Activated T-cell treated with anti-CD3 and anti-CD28 coated beads, Interleukin-2, amount 50 U/mL, for 4 hours (primary cell): ENCODE data around the gene TMEM120A. TPM values are rescaled to one million over a fixed set of nuclear protein-coding genes. Genes with fewer than 3 reads are reported as not detected.
A peak's percentile ranks its signal among the peaks of the same experiment; 100 is the strongest.
"Not testable (repeated sequence)": the region's sequence is repeated elsewhere in the genome, so short reads cannot be mapped to it uniquely, and the experiment has no call there.

ENCODE experiments used
- ATAC-seq, 2 donors: fragments of 200-7000 bp; cut with Tn5 transposase; one replicate each; pipeline ENCODE4 v1.10.0; 2021
- DNase-seq: peaks from one replicate; pipeline ENCODE4 v3.0.0-alpha.2; 2020
- H3K27me3 Mint-ChIP-seq: one replicate; pipeline ENCODE4 v1.8.0; 2021; ENCODE audit warnings: low read depth, mixed read lengths
- H3K36me3 Mint-ChIP-seq: one replicate; pipeline ENCODE4 v1.8.0; 2022; ENCODE audit warnings: mixed read lengths; ENCODE audit not compliant: insufficient read depth
- H3K4me1 Mint-ChIP-seq: one replicate; pipeline ENCODE4 v1.8.0; 2021; ENCODE audit warnings: low read depth, mixed read lengths
- H3K4me3 Mint-ChIP-seq: one replicate; pipeline ENCODE4 v1.8.0; 2021; ENCODE audit warnings: mild to moderate bottlenecking, moderate library complexity, mixed read lengths
- H3K9me3 Mint-ChIP-seq: one replicate; pipeline ENCODE4 v1.8.0; 2021; ENCODE audit warnings: mixed read lengths
- total RNA-seq, 3 donors: library from RNA; stranded (reverse); gene quantifications; one replicate each; pipeline ENCODE4 v1.2.1, GENCODE V29; 2021

TMEM120A gene
- total RNA-seq, 3 donors from 2014 or later: 20.4 to 26.6 (median 20.6) TPM

DNA sequence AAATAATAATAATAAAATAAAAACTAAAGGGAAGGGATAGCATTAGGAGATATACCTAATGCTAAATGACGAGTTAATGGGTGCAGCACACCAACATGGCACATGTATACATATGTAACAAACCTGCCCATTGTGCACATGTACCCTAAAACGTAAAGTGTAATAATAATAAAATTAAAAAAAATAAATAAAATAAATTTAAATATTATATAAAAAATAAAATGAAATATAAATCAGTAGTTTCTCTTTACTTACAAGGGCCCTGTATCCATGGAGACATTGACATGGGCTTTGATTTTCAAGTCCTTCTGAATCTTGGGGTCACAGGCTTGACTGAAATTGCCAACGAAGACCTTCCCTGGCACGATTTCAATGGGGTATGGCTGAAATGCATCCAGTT lies 10.6 kb upstream of the TMEM120A start:
- H3K4me3 Mint-ChIP-seq, H3K9me3 Mint-ChIP-seq, ATAC-seq, H3K27me3 Mint-ChIP-seq, DNase-seq: not testable (repeated sequence)
- Mint-ChIP-seq H3K4me1 (peaks cover 20% of the 10 kb centered on the region), H3K36me3 (peaks cover 10% of the 10 kb centered on the region)

DNA sequence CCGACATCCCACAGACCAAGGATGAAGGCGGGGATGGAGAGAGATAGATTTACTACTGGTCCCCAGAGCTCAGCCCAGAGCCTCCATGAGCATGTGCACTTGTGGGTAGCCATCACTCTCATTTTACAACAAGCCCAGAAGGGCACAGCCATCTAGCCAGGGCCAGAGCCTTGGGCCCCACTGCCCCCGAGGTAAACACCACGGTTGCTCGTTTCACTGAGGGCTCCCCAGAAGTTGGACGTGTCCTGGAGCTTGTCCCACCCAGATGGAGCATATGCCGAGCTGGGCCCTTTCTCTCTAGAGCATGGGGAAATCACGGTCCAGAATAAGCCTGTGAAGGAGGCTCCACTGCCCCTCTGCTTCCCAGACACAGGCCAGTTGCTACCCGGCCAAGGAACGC lies 9.0 kb upstream of the TMEM120A start:
- ATAC-seq (no peak), DNase-seq (no peak)
- no peaks in the 10 kb centered on the region for H3K27me3 Mint-ChIP-seq
- peaks cover 7% of the 10 kb centered on the region for H3K4me1 Mint-ChIP-seq
- no peak overlapping the region for H3K4me3 Mint-ChIP-seq
- H3K9me3 Mint-ChIP-seq: no peaks in the 10 kb centered on the region
- peaks cover 10% of the 10 kb centered on the region for H3K36me3 Mint-ChIP-seq

GRCh38 chr7:76002822-76003221 lies 8.4 kb upstream of the TMEM120A start:
- DNase-seq (no peak), ATAC-seq (no peak)
- Mint-ChIP-seq H3K9me3 (no peaks in the 10 kb centered on the region), H3K27me3 (no peaks in the 10 kb centered on the region), H3K36me3 (peaks cover 10% of the 10 kb centered on the region), H3K4me1 (peaks cover 4% of the 10 kb centered on the region), H3K4me3 (no peak overlapping the region)

DNA sequence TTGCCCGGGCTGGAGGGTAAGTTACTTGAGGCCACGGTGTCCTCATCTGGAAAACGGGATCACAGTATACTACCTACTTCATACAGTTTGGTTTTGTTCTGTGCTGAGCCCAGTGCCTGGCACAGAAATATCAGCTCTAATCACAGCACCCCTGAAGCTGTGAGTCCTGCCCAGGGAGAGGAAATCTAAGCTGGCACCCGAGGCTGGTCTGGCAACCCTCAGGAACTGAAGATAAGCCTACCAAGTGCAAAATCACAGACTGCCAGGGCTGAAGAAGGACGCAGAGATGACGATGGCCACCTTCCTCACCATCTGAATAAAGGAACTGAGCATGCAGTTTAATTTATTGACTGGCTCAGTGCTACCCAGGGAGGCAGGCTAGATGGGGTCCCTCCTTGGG lies 7.7 kb upstream of the TMEM120A start:
- H3K27me3 Mint-ChIP-seq: no peaks in the 10 kb centered on the region
- no peak overlapping the region for H3K4me3 Mint-ChIP-seq
- H3K4me1 Mint-ChIP-seq: peaks cover 10% of the 10 kb centered on the region
- no peaks in the 10 kb centered on the region for H3K9me3 Mint-ChIP-seq
- no peak for DNase-seq
- H3K36me3 Mint-ChIP-seq: peaks cover 10% of the 10 kb centered on the region
- ATAC-seq: no peak

DNA sequence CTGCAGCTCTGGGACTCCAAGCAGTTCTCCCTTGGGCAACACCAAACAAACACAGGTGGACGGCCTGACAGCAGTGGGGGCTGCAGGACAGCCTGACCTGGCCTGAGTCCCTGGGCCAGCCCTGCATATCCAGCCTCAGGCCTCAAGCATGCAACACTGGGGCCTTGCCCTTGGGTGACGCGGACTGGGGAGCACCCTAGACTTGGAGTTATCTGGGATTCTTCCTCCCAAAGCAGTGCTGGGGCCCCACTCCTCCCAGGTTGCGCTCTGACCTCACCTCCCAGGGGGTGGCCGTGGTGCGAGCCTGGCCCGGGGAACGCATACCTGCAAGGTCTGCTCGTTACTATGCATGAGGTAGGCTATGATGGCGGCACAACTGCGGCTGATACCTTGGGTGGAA lies 6.2 kb upstream of the TMEM120A start:
- Mint-ChIP-seq H3K4me1 (peaks cover 16% of the 10 kb centered on the region), H3K36me3 (peaks cover 15% of the 10 kb centered on the region), H3K27me3 (no peaks in the 10 kb centered on the region), H3K9me3 (no peaks in the 10 kb centered on the region), H3K4me3 (no peak overlapping the region)
- ATAC-seq (no peak), DNase-seq (no peak)

GRCh38 chr7:75998038-75998437 lies 3.6 kb upstream of the TMEM120A start:
- DNase-seq (no peak), ATAC-seq (no peak)
- no peak overlapping the region for H3K4me3 Mint-ChIP-seq
- H3K27me3 Mint-ChIP-seq: no peaks in the 10 kb centered on the region
- no peaks in the 10 kb centered on the region for H3K9me3 Mint-ChIP-seq
- H3K36me3 Mint-ChIP-seq: peaks cover 6% of the 10 kb centered on the region
- H3K4me1 Mint-ChIP-seq: peaks cover 21% of the 10 kb centered on the region

- Mint-ChIP-seq H3K27me3 (no peaks in the 10 kb centered on the region), H3K36me3 (peaks cover 5% of the 10 kb centered on the region), H3K9me3 (no peaks in the 10 kb centered on the region), H3K4me1 (peaks cover 21% of the 10 kb centered on the region), H3K4me3 (no peak overlapping the region)
- ATAC-seq: no peak
- DNase-seq: no peak
Observed at GRCh38 chr7:75996476-75996875, 2.1 kb upstream of the TMEM120A start.

DNA sequence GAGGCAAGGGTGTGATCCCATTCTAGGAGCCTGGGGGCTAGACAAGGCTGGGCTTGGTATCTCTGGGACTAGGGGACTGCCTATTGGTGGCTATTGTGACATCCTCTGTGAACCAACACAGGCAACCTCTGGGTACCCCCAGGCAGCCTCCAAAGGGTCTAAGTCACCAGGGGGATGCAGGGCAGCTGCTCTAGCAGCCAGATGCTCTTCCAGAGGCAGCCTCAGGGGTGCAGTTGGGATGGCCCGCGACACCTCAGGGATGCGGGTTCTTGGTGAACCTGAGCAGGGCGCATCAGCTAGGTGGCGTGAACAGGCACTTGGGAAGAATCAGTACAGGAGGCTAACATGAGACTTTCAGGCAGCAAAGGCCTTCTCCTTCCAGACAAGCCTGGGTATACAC lies 1.6 kb upstream of the TMEM120A start:
- ATAC-seq (no peak), DNase-seq (no peak)
- Mint-ChIP-seq H3K4me3 (peak overlapping the region; percentile 16), H3K4me1 (peaks cover 21% of the 10 kb centered on the region), H3K36me3 (peaks cover 5% of the 10 kb centered on the region), H3K27me3 (no peaks in the 10 kb centered on the region), H3K9me3 (no peaks in the 10 kb centered on the region)

DNA sequence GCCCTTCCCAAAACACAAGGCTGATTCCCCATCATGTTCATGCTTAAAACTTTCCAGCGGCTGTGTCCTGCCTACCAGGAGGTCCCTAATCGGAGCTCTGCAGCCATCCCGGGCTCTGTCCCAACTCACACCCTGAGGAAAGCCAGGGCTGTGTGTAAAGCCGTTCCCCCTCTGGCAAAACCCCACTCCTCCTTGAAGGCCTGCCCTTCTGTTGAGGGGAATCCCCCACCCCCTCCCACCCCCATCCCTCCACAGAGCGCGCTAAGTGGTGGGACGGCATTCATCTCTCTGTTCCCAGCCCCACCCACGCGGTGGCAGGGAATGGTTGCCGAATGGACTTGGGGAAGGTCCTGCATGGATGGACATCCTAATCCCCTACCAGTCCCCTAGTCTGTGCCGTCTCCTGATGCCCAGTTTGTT lies 667 bp upstream of the TMEM120A start:
- Mint-ChIP-seq H3K27me3 (no peaks in the 10 kb centered on the region), H3K4me3 (peak overlapping the region; percentile 77), H3K36me3 (peaks cover 5% of the 10 kb centered on the region), H3K9me3 (no peaks in the 10 kb centered on the region), H3K4me1 (peaks cover 24% of the 10 kb centered on the region)
- DNase-seq (no peak), ATAC-seq (no peak)

DNA sequence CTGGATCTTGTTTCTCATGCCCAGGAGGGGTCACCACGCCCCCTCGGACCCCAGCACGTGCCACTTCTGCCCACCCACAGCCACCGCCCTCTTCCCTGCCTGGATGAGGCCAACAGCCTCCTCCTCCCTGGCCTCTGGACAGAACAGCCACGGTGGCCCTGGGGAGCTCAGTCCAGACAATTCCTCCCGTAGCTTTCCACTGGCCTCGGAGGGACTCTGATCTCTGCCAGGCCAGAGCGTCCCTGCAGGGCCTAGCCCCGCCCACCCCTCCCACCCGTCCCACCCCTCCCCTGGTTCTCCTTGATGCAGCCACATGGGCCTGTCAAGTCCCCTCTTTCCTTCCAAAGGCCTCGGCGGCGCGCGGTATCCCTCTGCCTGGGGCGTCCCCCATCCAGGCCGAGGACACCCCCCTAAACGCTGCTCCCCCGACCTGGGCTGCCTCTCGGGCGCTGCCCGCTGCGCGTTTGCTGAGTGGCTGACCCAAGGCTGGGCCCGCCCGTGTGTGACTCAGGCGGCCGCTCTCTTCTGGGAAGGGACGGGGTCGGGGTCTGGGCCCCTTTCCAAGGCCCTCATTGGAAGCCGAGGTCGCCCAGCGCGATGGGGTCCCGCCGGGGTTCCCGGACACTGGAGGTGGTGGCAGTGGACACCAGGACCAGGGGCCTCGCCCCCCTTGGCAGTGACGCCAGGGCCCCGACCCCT lies 557 bp downstream of the TMEM120A start:
- peaks cover 5% of the 10 kb centered on the region for H3K36me3 Mint-ChIP-seq
- no peaks in the 10 kb centered on the region for H3K9me3 Mint-ChIP-seq
- H3K4me3 Mint-ChIP-seq: peak overlapping the region; percentile 77
- peaks cover 30% of the 10 kb centered on the region for H3K4me1 Mint-ChIP-seq
- no peak for DNase-seq
- ATAC-seq: peak; percentile 32 to 34
- H3K27me3 Mint-ChIP-seq: no peaks in the 10 kb centered on the region

DNA sequence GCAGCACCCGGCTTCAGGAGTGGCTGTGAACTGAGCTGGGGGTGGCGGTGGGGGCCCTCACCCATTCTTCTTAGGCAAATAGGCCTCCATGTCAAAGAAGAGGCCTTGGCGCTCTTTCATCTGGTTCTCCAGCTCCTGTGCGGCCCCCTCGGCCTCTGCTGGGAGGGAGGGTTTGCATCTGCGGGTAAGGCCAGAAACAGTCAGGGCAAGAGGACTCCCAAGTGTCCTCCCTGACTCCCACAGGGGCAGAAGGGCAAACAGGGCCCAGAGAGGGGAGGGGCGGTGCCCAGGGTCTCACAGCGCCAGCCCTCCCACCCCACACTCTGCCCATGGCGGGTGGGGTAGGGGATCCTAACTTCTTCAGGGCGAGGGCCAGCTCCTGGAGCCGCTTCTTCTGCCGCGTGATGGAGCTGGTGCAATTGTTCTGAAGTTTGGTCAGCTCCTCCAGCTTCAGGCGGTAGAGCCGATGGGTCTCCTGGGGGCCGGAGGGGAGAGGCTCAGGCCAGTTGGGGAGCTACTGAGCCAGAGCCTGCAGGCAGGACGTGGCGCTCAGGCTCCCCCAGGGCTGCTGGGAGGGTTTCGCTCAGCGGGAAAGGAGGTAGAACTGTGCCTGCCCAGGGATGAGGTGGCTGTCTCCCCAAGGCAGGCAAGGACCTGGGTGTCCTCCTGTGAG lies 2.2 kb downstream of the TMEM120A start:
- peaks cover 23% of the 10 kb centered on the region for H3K4me1 Mint-ChIP-seq
- no peak overlapping the region for H3K4me3 Mint-ChIP-seq
- H3K36me3 Mint-ChIP-seq: peaks cover 7% of the 10 kb centered on the region
- DNase-seq (no peak), ATAC-seq (no peak)
- H3K9me3 Mint-ChIP-seq: no peaks in the 10 kb centered on the region
- H3K27me3 Mint-ChIP-seq: no peaks in the 10 kb centered on the region

DNA sequence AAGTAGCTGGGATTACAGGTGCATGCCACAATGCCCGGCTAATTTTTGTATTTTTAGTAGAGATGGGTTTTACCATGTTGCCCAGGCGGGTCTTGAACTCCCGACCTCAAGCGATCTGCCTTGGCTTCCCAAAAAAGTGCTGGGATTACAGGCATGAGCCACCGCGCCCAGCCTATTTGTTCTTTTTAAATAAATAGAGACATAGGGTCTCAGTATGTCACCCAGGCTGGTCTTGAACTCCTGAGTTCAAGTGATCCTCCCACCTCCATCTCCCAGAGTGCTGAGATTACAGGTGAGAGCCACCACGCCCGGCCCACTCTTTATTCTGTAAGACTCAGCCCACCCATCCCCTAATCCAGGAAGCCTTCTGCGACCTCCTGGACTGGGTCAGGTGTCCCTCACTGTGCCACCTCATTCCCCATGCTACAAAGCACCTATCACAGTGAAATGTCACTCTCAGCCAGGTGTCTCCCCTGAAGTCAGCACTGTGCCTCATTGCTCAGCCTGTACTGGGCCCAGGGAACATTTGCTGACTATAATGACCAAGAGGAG lies 2.8 kb downstream of the TMEM120A start:
- no peaks in the 10 kb centered on the region for H3K27me3 Mint-ChIP-seq
- H3K36me3 Mint-ChIP-seq: peaks cover 5% of the 10 kb centered on the region
- peaks cover 18% of the 10 kb centered on the region for H3K4me1 Mint-ChIP-seq
- ATAC-seq (no peak), DNase-seq (no peak)
- H3K9me3 Mint-ChIP-seq: no peaks in the 10 kb centered on the region
- no peak overlapping the region for H3K4me3 Mint-ChIP-seq

- H3K9me3 Mint-ChIP-seq: no peaks in the 10 kb centered on the region
- ATAC-seq (no peak), DNase-seq (no peak)
- peaks cover 3% of the 10 kb centered on the region for H3K36me3 Mint-ChIP-seq
- H3K4me1 Mint-ChIP-seq: peaks cover 14% of the 10 kb centered on the region
- H3K4me3 Mint-ChIP-seq: peak overlapping the region; percentile 11
- no peaks in the 10 kb centered on the region for H3K27me3 Mint-ChIP-seq
Observed at GRCh38 chr7:75989500-75990388, 4.7 kb downstream of the TMEM120A start.
